ENCODE results near the gene PLCD3.

Gene PLCD3

GRCh38 chr17:45117848-45118646 is 14.3 kb downstream of the PLCD3 start:
- no peak for DNase-seq (ENCODE audit: low read depth in 3 of 3)

GRCh38 chr17:45117334-45117733 is 15.0 kb downstream of the PLCD3 start:
- no peak for DNase-seq (ENCODE audit: low read depth in 3 of 3)

- DNase-seq (ENCODE audit: low read depth in 3 of 3) = no peak
These were observed 15.8 kb downstream of the PLCD3 start for GRCh38 chr17:45116434-45117016.

GRCh38 chr17:45115871-45116270 is 16.4 kb downstream of the PLCD3 start:
- DNase-seq (ENCODE audit: low read depth in 3 of 3) = no peak

GRCh38 chr17:45115015-45115625 is 17.2 kb downstream of the PLCD3 start:
- DNase-seq (ENCODE audit: low read depth in 3 of 3) = no peak

GRCh38 chr17:45114117-45114932 is 18.0 kb downstream of the PLCD3 start:
- no peak for DNase-seq (ENCODE audit: low read depth in 3 of 3)

- DNase-seq (ENCODE audit: low read depth in 3 of 3) = no peak
These were observed 18.9 kb downstream of the PLCD3 start for GRCh38 chr17:45113424-45113754.

GRCh38 chr17:45112559-45113423 is 19.5 kb downstream of the PLCD3 start:
- DNase-seq (ENCODE audit: low read depth in 3 of 3) = no peak

GRCh38 chr17:45111850-45112249 is 20.5 kb downstream of the PLCD3 start:
- no peak for DNase-seq (ENCODE audit: low read depth in 3 of 3)

- no peak for DNase-seq (ENCODE audit: low read depth in 3 of 3)
These were observed 21.4 kb downstream of the PLCD3 start for GRCh38 chr17:45110676-45111611.

- no peak for DNase-seq (ENCODE audit: low read depth in 3 of 3)
These were observed 23.5 kb downstream of the PLCD3 start for GRCh38 chr17:45108595-45109521.

GRCh38 chr17:45108051-45108450 is 24.3 kb downstream of the PLCD3 start:
- no peak for DNase-seq (ENCODE audit: low read depth in 3 of 3)

GRCh38 chr17:45107293-45108010 is 24.9 kb downstream of the PLCD3 start:
- DNase-seq (ENCODE audit: low read depth in 3 of 3) = no peak

GRCh38 chr17:45106582-45106981 is 25.7 kb downstream of the PLCD3 start:
- no peak for DNase-seq (ENCODE audit: low read depth in 3 of 3)

- no peak for DNase-seq (ENCODE audit: low read depth in 3 of 3)
These were observed 26.2 kb downstream of the PLCD3 start for GRCh38 chr17:45106096-45106495.

- DNase-seq (ENCODE audit: low read depth in 3 of 3) = no peak
These were observed 27.2 kb downstream of the PLCD3 start for GRCh38 chr17:45104907-45105624.

- no peak for DNase-seq (ENCODE audit: low read depth in 3 of 3)
These were observed 27.8 kb downstream of the PLCD3 start for GRCh38 chr17:45104497-45104896.

- no peak for DNase-seq (ENCODE audit: low read depth in 3 of 3)
These were observed 28.3 kb downstream of the PLCD3 start for GRCh38 chr17:45104029-45104428.

Data from stimulated activated CD4-positive, alpha-beta T cell treated with anti-CD3 and anti-CD28 coated beads, TNF-alpha, amount 100 ng/mL, for 24 hours (primary cell).